Measurements from ENCODE around the gene CCDC70. TPM values are rescaled to one million over a fixed set of nuclear protein-coding genes. Genes with fewer than 3 reads are reported as not detected.
"Not testable (repeated sequence)": the region's sequence is repeated elsewhere in the genome, so short reads cannot be mapped to it uniquely, and the experiment has no call there.

CCDC70 gene
- total RNA-seq (2014; rRNA removed; shearing (Covaris generic)) = not detected in 2 replicates
- not detected in 2 replicates for polyA plus RNA-seq (2015; cell fraction: cytosol; rRNA removed)
- not detected in 2 replicates for polyA plus RNA-seq (2015; cell fraction: nucleus; rRNA removed)

- DNase-seq (ENCODE audit: low read depth) = peak; percentile 85
Observed at GRCh38 chr13:51861723-51862300, at the start of gene CCDC70. CCDC70 (plus strand) TSS chr13:51861969; CDS start chr13:51865412, 3,443 bp downstream.

GRCh38 chr13:51814071-51814470 is 47.7 kb upstream of the CCDC70 start:
- no peak for DNase-seq (ENCODE audit: low read depth)

- DNase-seq (ENCODE audit: low read depth) = peak; percentile 68
Observed at GRCh38 chr13:51814825-51815650, 46.7 kb upstream of the CCDC70 start.

- no peak for DNase-seq (ENCODE audit: low read depth)
Observed at GRCh38 chr13:51815848-51816247, 45.9 kb upstream of the CCDC70 start.

- peak; percentile 63 for DNase-seq (ENCODE audit: low read depth)
Observed at GRCh38 chr13:51816604-51817249, 45.0 kb upstream of the CCDC70 start.

GRCh38 chr13:51817717-51818116 is 44.1 kb upstream of the CCDC70 start:
- no peak for DNase-seq (ENCODE audit: low read depth)

GRCh38 chr13:51818276-51818675 is 43.5 kb upstream of the CCDC70 start:
- no peak for DNase-seq (ENCODE audit: low read depth)

- DNase-seq (ENCODE audit: low read depth) = peak; percentile 19
Observed at GRCh38 chr13:51818781-51819511, 42.8 kb upstream of the CCDC70 start.

- no peak for DNase-seq (ENCODE audit: low read depth)
Observed at GRCh38 chr13:51819544-51819943, 42.2 kb upstream of the CCDC70 start.

- DNase-seq (ENCODE audit: low read depth) = no peak
Observed at GRCh38 chr13:51820016-51820597, 41.7 kb upstream of the CCDC70 start.

GRCh38 chr13:51821606-51822005 is 40.2 kb upstream of the CCDC70 start:
- no peak for DNase-seq (ENCODE audit: low read depth)

- DNase-seq (ENCODE audit: low read depth) = no peak
Observed at GRCh38 chr13:51822106-51822815, 39.5 kb upstream of the CCDC70 start.

- DNase-seq (ENCODE audit: low read depth) = no peak
Observed at GRCh38 chr13:51823359-51823758, 38.4 kb upstream of the CCDC70 start.

- no peak for DNase-seq (ENCODE audit: low read depth)
Observed at GRCh38 chr13:51823863-51824262, 37.9 kb upstream of the CCDC70 start.

GRCh38 chr13:51824712-51825111 is 37.1 kb upstream of the CCDC70 start:
- not testable (repeated sequence) for DNase-seq (ENCODE audit: low read depth)

- no peak for DNase-seq (ENCODE audit: low read depth)
Observed at GRCh38 chr13:51825165-51825592, 36.6 kb upstream of the CCDC70 start.

- DNase-seq (ENCODE audit: low read depth) = no peak
Observed at GRCh38 chr13:51825681-51826254, 36.0 kb upstream of the CCDC70 start.

- DNase-seq (ENCODE audit: low read depth) = no peak
Observed at GRCh38 chr13:51826606-51827005, 35.2 kb upstream of the CCDC70 start.

- no peak for DNase-seq (ENCODE audit: low read depth)
Observed at GRCh38 chr13:51827254-51827653, 34.5 kb upstream of the CCDC70 start.
